Measurements from ENCODE around the gene EDC3. TPM values are rescaled to one million over a fixed set of nuclear protein-coding genes. Genes with fewer than 3 reads are reported as not detected.

Gene EDC3
- total RNA-seq, 4 donors from 2014 or later = 13.6 to 31.8 (median 17.2) TPM

DNA sequence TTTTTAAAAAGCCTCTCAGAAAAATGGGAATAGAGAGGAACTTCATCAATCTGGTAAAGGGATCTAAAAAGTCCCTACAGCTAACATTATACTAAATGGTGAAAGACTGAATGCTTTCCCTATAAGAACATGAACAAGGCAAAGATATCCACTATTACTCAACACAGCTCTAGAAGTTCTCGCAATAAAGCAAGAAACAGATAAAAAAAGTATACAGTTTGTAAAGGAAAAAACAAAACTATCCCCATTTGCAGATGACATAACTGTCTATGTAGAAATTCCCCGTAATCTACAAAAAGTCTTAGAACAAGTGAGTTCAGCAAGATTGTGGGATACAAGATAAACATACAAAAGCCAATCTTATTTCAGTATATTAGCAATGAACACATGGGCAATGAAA is 15.4 kb downstream of the EDC3 start:
- peaks cover 0 to 11% of the 10 kb centered on the region in 2 donors for H3K36me3 ChIP-seq
- no peaks in the 10 kb centered on the region for H3K27me3 ChIP-seq
- no peaks in the 10 kb centered on the region for H3K9me3 ChIP-seq
- 73 to 89% methylated on average over 2 of the region's 2 CpGs for WGBS, 2 donors (ENCODE audit: low coverage in 1 of 2)
- TF ChIP-seq POLR2AphosphoS5 (IDR thresholded peaks at IDR 0.05) (no peak), CTCF (IDR thresholded peaks at IDR 0.05) (no peak), POLR2A (IDR thresholded peaks at IDR 0.05) (no peak), EP300 (IDR thresholded peaks at IDR 0.05) (no peak)
- H3K4me3 ChIP-seq = no peak overlapping the region
- H3K4me1 ChIP-seq = no peaks in the 10 kb centered on the region
- no peak overlapping the region for H3K27ac ChIP-seq
- no peak for ATAC-seq

DNA sequence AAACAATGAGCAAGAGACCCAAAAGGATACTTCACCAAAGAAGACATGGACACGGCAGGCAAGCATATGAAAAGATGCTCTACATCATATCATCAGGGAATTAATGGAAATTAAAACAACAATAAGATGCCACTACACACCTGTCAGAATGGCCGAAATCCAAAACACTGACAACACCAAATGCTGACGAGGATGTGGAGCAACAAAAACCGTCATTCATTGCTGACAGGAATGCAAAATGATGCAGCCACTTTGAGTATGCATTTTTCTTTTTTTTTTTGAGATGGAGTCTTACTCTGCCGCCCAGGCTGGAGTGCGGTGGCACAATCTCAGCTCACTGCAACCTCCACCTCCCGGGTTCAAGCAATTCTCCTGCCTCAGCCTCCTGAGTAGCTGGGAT is 19.0 kb downstream of the EDC3 start:
- no peaks in the 10 kb centered on the region for H3K4me1 ChIP-seq

GRCh38 chr15:74674161-74674560 is 21.7 kb downstream of the EDC3 start:
- H3K27me3 ChIP-seq = no peaks in the 10 kb centered on the region
- WGBS, 2 donors (ENCODE audit: low coverage in 1 of 2) = 92 to 95% methylated on average over 2 to 3 of the region's 3 CpGs
- no peaks in the 10 kb centered on the region for H3K4me1 ChIP-seq
- no peaks in the 10 kb centered on the region for H3K9me3 ChIP-seq
- H3K27ac ChIP-seq = no peak overlapping the region
- peaks cover 0 to 52% of the 10 kb centered on the region in 2 donors for H3K36me3 ChIP-seq
- TF ChIP-seq EP300 (IDR thresholded peaks at IDR 0.05) = no peak
- TF ChIP-seq CTCF (IDR thresholded peaks at IDR 0.05) = no peak
- TF ChIP-seq POLR2A (IDR thresholded peaks at IDR 0.05) = no peak
- no peak for TF ChIP-seq POLR2AphosphoS5 (IDR thresholded peaks at IDR 0.05)
- no peak overlapping the region for H3K4me3 ChIP-seq
- ATAC-seq = no peak

More for the DNA sequence above, 19.0 kb downstream of the EDC3 start:
- no peak for TF ChIP-seq EP300 (IDR thresholded peaks at IDR 0.05)
- no peak for TF ChIP-seq POLR2A (IDR thresholded peaks at IDR 0.05)
- no peak for TF ChIP-seq POLR2AphosphoS5 (IDR thresholded peaks at IDR 0.05)
- no peak for TF ChIP-seq CTCF (IDR thresholded peaks at IDR 0.05)
- Histone ChIP-seq H3K27ac (no peak overlapping the region), H3K36me3 (peaks cover 0 to 29% of the 10 kb centered on the region in 2 donors), H3K9me3 (no peaks in the 10 kb centered on the region), H3K4me3 (no peak overlapping the region), H3K27me3 (no peaks in the 10 kb centered on the region)
- 83 to 92% methylated on average over 6 to 7 of the region's 7 CpGs for WGBS, 2 donors (ENCODE audit: low coverage in 1 of 2)
- ATAC-seq = no peak

GRCh38 chr15:74669627-74670026 is 26.2 kb downstream of the EDC3 start:
- H3K27me3 ChIP-seq = no peaks in the 10 kb centered on the region
- ATAC-seq = no peak
- no peak overlapping the region for H3K4me3 ChIP-seq
- 60 to 81% methylated on average over 1 to 3 of the region's 4 CpGs for WGBS, 2 donors (ENCODE audit: low coverage in 1 of 2)
- H3K36me3 ChIP-seq = peaks cover 0 to 62% of the 10 kb centered on the region in 2 donors
- peaks cover 0 to 6% (median 0%) of the 10 kb centered on the region in 3 donors for H3K4me1 ChIP-seq
- no peak for TF ChIP-seq CTCF (IDR thresholded peaks at IDR 0.05)
- TF ChIP-seq POLR2AphosphoS5 (IDR thresholded peaks at IDR 0.05) = no peak
- no peak for TF ChIP-seq EP300 (IDR thresholded peaks at IDR 0.05)
- no peak for TF ChIP-seq POLR2A (IDR thresholded peaks at IDR 0.05)
- H3K27ac ChIP-seq = no peak overlapping the region
- H3K9me3 ChIP-seq = no peaks in the 10 kb centered on the region

- H3K27ac ChIP-seq = no peak overlapping the region
- no peaks in the 10 kb centered on the region for H3K9me3 ChIP-seq
- H3K36me3 ChIP-seq = peaks cover 0 to 45% of the 10 kb centered on the region in 2 donors
- peaks cover 5 to 22% (median 7%) of the 10 kb centered on the region in 3 donors for H3K4me1 ChIP-seq
- TF ChIP-seq EP300 (IDR thresholded peaks at IDR 0.05) (no peak), POLR2AphosphoS5 (IDR thresholded peaks at IDR 0.05) (no peak), CTCF (IDR thresholded peaks at IDR 0.05) (no peak), POLR2A (IDR thresholded peaks at IDR 0.05) (no peak)
- 53 to 77% methylated on average over 1 of the region's 1 CpG for WGBS, 2 donors (ENCODE audit: low coverage in 1 of 2)
- ATAC-seq = no peak
- H3K4me3 ChIP-seq = no peak overlapping the region
- no peaks in the 10 kb centered on the region for H3K27me3 ChIP-seq
Observed at GRCh38 chr15:74667975-74668374, 27.8 kb downstream of the EDC3 start.
